GM12878 (cell line): ENCODE results near the gene SLC32A1. TPM values are rescaled to one million over a fixed set of nuclear protein-coding genes. Genes with fewer than 3 reads are reported as not detected.
A peak's percentile ranks its signal among the peaks of the same experiment; 100 is the strongest.

ENCODE experiments used
- BHLHE40 ChIP-seq, 2 experiments: fragments of 450-650 bp in 1 of 2; IDR thresholded peaks; 2 replicates each; pipeline ENCODE4 v1.6.1; 2011 to 2017; ENCODE audit warnings: low read depth in 2 of 2, borderline replicate concordance in 1 of 2, improper control_type of control experiment in 1 of 2, low read length in 1 of 2, mild to moderate bottlenecking in 1 of 2
- BMI1 ChIP-seq: fragments of 450-650 bp; IDR thresholded peaks from 2 replicates; pipeline ENCODE4 v1.6.1; 2016; ENCODE audit warnings: mild to moderate bottlenecking, moderate library complexity, borderline replicate concordance
- CHD2 ChIP-seq: IDR thresholded peaks from 2 replicates; pipeline ENCODE4 v1.6.1; 2011; ENCODE audit warnings: low read depth, low read length, improper control_type of control experiment, borderline replicate concordance
- CREB1 ChIP-seq: IDR thresholded peaks from 2 replicates; pipeline ENCODE4 v1.6.1; 2012; ENCODE audit warnings: low read depth, mild to moderate bottlenecking, inconsistent platforms
- HDAC6 ChIP-seq: fragments of 200-600 bp; sonication (generic); IDR thresholded peaks from one replicate; pipeline ENCODE4 v1.8.0; 2017; ENCODE audit warnings: antibody characterized with exemption; ENCODE audit not compliant: unreplicated experiment
- IRF4 ChIP-seq: IDR thresholded peaks from 2 replicates; pipeline ENCODE4 v1.6.1; 2011; ENCODE audit warnings: low read depth, low read length
- KLF5 ChIP-seq: fragments of 450-650 bp; IDR thresholded peaks from 2 replicates; pipeline ENCODE4 v1.6.1; 2014; ENCODE audit warnings: mild to moderate bottlenecking; ENCODE audit not compliant: partially characterized antibody
- NRF1 ChIP-seq: conservative IDR thresholded peaks from 2 replicates; pipeline ENCODE4 v1.6.1; 2011; ENCODE audit warnings: mild to moderate bottlenecking, low read depth, low read length, improper control_type of control experiment
- POLR2AphosphoS2 ChIP-seq: IDR thresholded peaks from 2 replicates; pipeline ENCODE4 v1.6.1; 2011; ENCODE audit warnings: low read depth, mild to moderate bottlenecking, low read length, improper control_type of control experiment, moderate library complexity
- POU2F2 ChIP-seq: IDR thresholded peaks from 3 replicates; pipeline ENCODE4 v1.6.1; 2011; ENCODE audit warnings: low read depth, mild to moderate bottlenecking, low read length, borderline replicate concordance
- RB1 ChIP-seq: fragments of 450-650 bp; formaldehyde crosslinking; IDR thresholded peaks from 2 replicates; pipeline ENCODE4 v1.6.1; 2017; ENCODE audit warnings: mild to moderate bottlenecking, borderline replicate concordance
- SIX5 ChIP-seq: IDR thresholded peaks from 2 replicates; pipeline ENCODE4 v1.6.1; 2011; ENCODE audit warnings: mild to moderate bottlenecking, low read depth, low read length, moderate library complexity; ENCODE audit not compliant: severe bottlenecking
- SMAD5 ChIP-seq: IDR thresholded peaks from 2 replicates; pipeline ENCODE4 v1.6.1; 2016; ENCODE audit warnings: antibody characterized with exemption, low read depth
- SP1 ChIP-seq: IDR thresholded peaks from one replicate; pipeline ENCODE4 v1.6.1; 2011; ENCODE audit warnings: low read depth, low read length
- SPI1 ChIP-seq: IDR thresholded peaks from 2 replicates; pipeline ENCODE4 v1.6.1; 2011; ENCODE audit warnings: low read depth, mild to moderate bottlenecking, low read length, moderate library complexity, borderline replicate concordance; ENCODE audit not compliant: insufficient read depth
- STAT1 ChIP-seq: fragments of 450-650 bp; conservative IDR thresholded peaks from 2 replicates; pipeline ENCODE4 v1.6.1; 2014; ENCODE audit warnings: antibody characterized with exemption, mild to moderate bottlenecking
- ZNF217 ChIP-seq: fragments of 450-650 bp; IDR thresholded peaks from 2 replicates; pipeline ENCODE4 v1.6.1; 2017; ENCODE audit warnings: antibody characterized with exemption, mild to moderate bottlenecking
- polyA plus RNA-seq, 11 experiments: library from polyadenylated mRNA; depleted of rRNA in 4 of 11; unstranded in 6 of 11; stranded (reverse) in 5 of 11; fragments of >200 nt; fragmentation: Nextera tagmentation in 4 of 11; fragmentation: Illumina TruSeq in 1 of 11; extraction: Ambion mirVana in 4 of 11; extraction: Trizol in 1 of 11; gene quantifications; 1 replicate in 1 of 11; 2 replicates in 10 of 11; pipeline versions ENCODE4 v1.2.1 to v1.2.3, GENCODE V29; 2011 to 2016; ENCODE audit warnings: inconsistent platforms in 2 of 11, missing spikeins in 2 of 11, low read depth in 1 of 11
- total RNA-seq, 4 experiments: library from RNA; depleted of rRNA in 3 of 4; stranded (reverse); fragments of >200 nt in 3 of 4; fragmentation: Illumina TruSeq in 1 of 4; extraction: Trizol in 1 of 4; gene quantifications; 2 replicates each; pipeline versions ENCODE4 v1.2.1 to v1.2.3, GENCODE V29; 2013 to 2021
- TF ChIP-seq, protein P1 (sequence below): fragments of 450-650 bp; IDR thresholded peaks from 2 replicates; pipeline ENCODE4 v1.6.1; 2016; ENCODE audit warnings: mild to moderate bottlenecking
- TF ChIP-seq, protein P2 (sequence below): fragments of 450-650 bp; IDR thresholded peaks from 2 replicates; pipeline ENCODE4 v1.6.1; 2014; ENCODE audit warnings: mild to moderate bottlenecking
- TF ChIP-seq, protein P3 (sequence below): IDR thresholded peaks from 2 replicates; pipeline ENCODE4 v1.6.1; 2011; ENCODE audit warnings: low read depth, mild to moderate bottlenecking, low read length, moderate library complexity, borderline replicate concordance; ENCODE audit errors: extremely low read depth
- TF ChIP-seq, protein P4 (sequence below): fragments of 450-650 bp; IDR thresholded peaks from 2 replicates; pipeline ENCODE4 v1.6.1; 2017; ENCODE audit warnings: mild to moderate bottlenecking

SLC32A1 gene
- total and polyA plus RNA-seq, 10 of the 15 experiments (the other 5 are each of a cell fraction or from before 2014, with no cell fraction given) = not detected

DNA sequence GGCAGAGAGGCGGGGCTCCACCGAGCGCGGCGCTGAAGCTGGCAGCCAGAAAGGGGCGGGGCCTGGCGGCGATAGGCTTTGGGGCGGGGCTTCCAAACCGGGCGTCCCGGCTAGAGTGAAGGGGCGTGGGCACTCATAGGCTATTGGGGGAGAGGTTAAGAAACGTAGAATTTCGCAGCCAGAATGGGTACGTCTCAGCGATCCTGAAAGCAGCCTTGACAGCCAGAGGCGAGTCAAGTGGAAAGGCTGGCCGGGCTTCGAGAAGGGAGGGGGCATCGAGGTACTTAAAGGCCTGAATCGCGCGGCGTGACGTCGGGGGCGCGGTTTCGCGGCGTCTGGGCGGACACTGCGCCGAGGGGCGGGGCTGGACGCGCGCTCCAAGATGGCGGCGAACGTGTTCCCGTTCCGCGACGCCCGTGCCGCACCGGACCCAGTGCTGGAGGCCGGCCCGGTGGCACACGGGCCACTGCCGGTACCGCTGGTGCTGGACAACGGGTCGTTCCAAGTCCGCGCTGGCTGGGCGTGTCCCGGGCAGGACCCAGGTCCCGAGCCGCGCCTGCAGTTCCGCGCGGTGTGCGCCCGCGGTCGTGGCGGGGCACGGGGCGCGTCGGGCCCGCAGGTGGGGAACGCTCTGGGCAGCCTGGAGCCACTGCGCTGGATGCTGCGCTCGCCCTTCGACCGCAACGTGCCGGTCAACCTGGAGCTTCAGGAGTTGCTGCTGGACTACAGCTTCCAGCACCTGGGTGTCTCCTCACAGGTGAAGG, 24.0 kb downstream of the SLC32A1 start, which contains the start of gene ACTR5 (continued):
- 0 out of 2 replicates have a peak, but pooled peaks have one; percentile 7 for TF ChIP-seq NRF1
- TF ChIP-seq SMAD5 = no peak
- TF ChIP-seq SPI1 = no peak
- peak; percentile 88 for TF ChIP-seq CREB1
- TF ChIP-seq HDAC6 = no peak
- peak; percentile 73 for TF ChIP-seq SP1
- TF ChIP-seq CHD2 = peak; percentile 32; the same call in 1 of the 2 replicates
- TF ChIP-seq, protein P1, sequence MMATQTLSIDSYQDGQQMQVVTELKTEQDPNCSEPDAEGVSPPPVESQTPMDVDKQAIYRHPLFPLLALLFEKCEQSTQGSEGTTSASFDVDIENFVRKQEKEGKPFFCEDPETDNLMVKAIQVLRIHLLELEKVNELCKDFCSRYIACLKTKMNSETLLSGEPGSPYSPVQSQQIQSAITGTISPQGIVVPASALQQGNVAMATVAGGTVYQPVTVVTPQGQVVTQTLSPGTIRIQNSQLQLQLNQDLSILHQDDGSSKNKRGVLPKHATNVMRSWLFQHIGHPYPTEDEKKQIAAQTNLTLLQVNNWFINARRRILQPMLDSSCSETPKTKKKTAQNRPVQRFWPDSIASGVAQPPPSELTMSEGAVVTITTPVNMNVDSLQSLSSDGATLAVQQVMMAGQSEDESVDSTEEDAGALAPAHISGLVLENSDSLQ = peak; percentile 32; the same call in 1 of the 2 replicates
- TF ChIP-seq POLR2AphosphoS2 = peak; percentile 40; the same call in 1 of the 2 replicates
- peak; percentile 58; the same call in 1 of the 2 replicates for TF ChIP-seq ZNF217
- TF ChIP-seq RB1 = peak; percentile 42; the same call in 1 of the 2 replicates
- TF ChIP-seq IRF4 = no peak
- TF ChIP-seq BMI1 = no peak
- peak; percentile 56 to 96; a peak in 3 of 4 replicates for TF ChIP-seq BHLHE40 (IDR thresholded peaks at IDR 0.05; ENCODE audit: borderline replicate concordance in 1 of 2, low read depth in 2 of 2, low read length in 1 of 2)
- TF ChIP-seq, protein P2, sequence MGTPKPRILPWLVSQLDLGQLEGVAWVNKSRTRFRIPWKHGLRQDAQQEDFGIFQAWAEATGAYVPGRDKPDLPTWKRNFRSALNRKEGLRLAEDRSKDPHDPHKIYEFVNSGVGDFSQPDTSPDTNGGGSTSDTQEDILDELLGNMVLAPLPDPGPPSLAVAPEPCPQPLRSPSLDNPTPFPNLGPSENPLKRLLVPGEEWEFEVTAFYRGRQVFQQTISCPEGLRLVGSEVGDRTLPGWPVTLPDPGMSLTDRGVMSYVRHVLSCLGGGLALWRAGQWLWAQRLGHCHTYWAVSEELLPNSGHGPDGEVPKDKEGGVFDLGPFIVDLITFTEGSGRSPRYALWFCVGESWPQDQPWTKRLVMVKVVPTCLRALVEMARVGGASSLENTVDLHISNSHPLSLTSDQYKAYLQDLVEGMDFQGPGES = no peak
- peak; percentile 53 for TF ChIP-seq KLF5
- TF ChIP-seq SIX5 = no peak
- TF ChIP-seq, protein P3, sequence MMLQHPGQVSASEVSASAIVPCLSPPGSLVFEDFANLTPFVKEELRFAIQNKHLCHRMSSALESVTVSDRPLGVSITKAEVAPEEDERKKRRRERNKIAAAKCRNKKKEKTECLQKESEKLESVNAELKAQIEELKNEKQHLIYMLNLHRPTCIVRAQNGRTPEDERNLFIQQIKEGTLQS = no peak
- TF ChIP-seq, protein P4, sequence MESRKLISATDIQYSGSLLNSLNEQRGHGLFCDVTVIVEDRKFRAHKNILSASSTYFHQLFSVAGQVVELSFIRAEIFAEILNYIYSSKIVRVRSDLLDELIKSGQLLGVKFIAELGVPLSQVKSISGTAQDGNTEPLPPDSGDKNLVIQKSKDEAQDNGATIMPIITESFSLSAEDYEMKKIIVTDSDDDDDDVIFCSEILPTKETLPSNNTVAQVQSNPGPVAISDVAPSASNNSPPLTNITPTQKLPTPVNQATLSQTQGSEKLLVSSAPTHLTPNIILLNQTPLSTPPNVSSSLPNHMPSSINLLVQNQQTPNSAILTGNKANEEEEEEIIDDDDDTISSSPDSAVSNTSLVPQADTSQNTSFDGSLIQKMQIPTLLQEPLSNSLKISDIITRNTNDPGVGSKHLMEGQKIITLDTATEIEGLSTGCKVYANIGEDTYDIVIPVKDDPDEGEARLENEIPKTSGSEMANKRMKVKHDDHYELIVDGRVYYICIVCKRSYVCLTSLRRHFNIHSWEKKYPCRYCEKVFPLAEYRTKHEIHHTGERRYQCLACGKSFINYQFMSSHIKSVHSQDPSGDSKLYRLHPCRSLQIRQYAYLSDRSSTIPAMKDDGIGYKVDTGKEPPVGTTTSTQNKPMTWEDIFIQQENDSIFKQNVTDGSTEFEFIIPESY = no peak
- TF ChIP-seq STAT1 = 0 out of 2 replicates have a peak, but pooled peaks have one; percentile 84
- TF ChIP-seq POU2F2 = no peak
